Glomerular visceral epithelial cell (primary cell): ENCODE data around the gene HOXB9.

Source experiments
- DNase-seq: peaks from one replicate; pipeline ENCODE4 v3.0.0-alpha.2; 2016; ENCODE audit errors: extremely low spot score

Gene HOXB9

GRCh38 chr17:48587276-48588073, 38.7 kb downstream of the HOXB9 start:
- DNase-seq, result no peak

GRCh38 chr17:48586355-48587258, 39.6 kb downstream of the HOXB9 start:
- DNase-seq, result peak; percentile 59

- no peak for DNase-seq
Observed at GRCh38 chr17:48584223-48584741, 41.9 kb downstream of the HOXB9 start.

GRCh38 chr17:48583708-48584222, 42.4 kb downstream of the HOXB9 start:
- DNase-seq, result no peak

GRCh38 chr17:48582750-48583069, 43.4 kb downstream of the HOXB9 start:
- DNase-seq, result no peak

GRCh38 chr17:48579760-48580554, 46.2 kb downstream of the HOXB9 start:
- peak; percentile 51 for DNase-seq

GRCh38 chr17:48579471-48579759, 46.7 kb downstream of the HOXB9 start:
- no peak for DNase-seq

GRCh38 chr17:48578616-48579470, 47.3 kb downstream of the HOXB9 start:
- DNase-seq, result no peak

- peak; percentile 81 for DNase-seq
Observed at GRCh38 chr17:48577946-48578615, 48.1 kb downstream of the HOXB9 start, which contains the start of gene HOXB4. Gene HOXB4 (minus strand): TSS chr17:48578350. CDS start chr17:48578319, 31 bp downstream.

- DNase-seq, result no peak
Observed at GRCh38 chr17:48577330-48577945, 48.7 kb downstream of the HOXB9 start.

- peak; percentile 78 for DNase-seq
Observed at GRCh38 chr17:48576479-48577309, 49.5 kb downstream of the HOXB9 start.

- DNase-seq, result no peak
Observed at GRCh38 chr17:48575673-48576478, 50.3 kb downstream of the HOXB9 start.

GRCh38 chr17:48575066-48575582, 51.0 kb downstream of the HOXB9 start:
- no peak for DNase-seq

- DNase-seq, result no peak
Observed at GRCh38 chr17:48574505-48575065, 51.6 kb downstream of the HOXB9 start.

GRCh38 chr17:48571826-48572417, 54.2 kb downstream of the HOXB9 start:
- no peak for DNase-seq
